Thyroid gland (tissue), 4 donors: ENCODE results near the gene CPO.
"Not testable (repeated sequence)": the region's sequence is repeated elsewhere in the genome, so short reads cannot be mapped to it uniquely, and the experiment has no call there.

ENCODE experiments used
- CTCF ChIP-seq, 6 experiments: fragments of 200-600 bp in 3 of 6; fragments of 450-650 bp in 3 of 6; sonication (generic) in 3 of 6; IDR thresholded peaks; one replicate each; pipeline ENCODE4 v1.5.1; 2016 to 2019; ENCODE audit warnings: antibody characterized with exemption in 6 of 6, mild to moderate bottlenecking in 2 of 6, inconsistent platforms in 1 of 6, moderate library complexity in 1 of 6
- POLR2A ChIP-seq, 2 donors: fragments of 450-650 bp; IDR thresholded peaks; one replicate each; pipeline ENCODE4 v1.6.1; 2017; ENCODE audit warnings: antibody characterized with exemption in 2 of 2, mild to moderate bottlenecking in 2 of 2, moderate library complexity in 1 of 2

DNA sequence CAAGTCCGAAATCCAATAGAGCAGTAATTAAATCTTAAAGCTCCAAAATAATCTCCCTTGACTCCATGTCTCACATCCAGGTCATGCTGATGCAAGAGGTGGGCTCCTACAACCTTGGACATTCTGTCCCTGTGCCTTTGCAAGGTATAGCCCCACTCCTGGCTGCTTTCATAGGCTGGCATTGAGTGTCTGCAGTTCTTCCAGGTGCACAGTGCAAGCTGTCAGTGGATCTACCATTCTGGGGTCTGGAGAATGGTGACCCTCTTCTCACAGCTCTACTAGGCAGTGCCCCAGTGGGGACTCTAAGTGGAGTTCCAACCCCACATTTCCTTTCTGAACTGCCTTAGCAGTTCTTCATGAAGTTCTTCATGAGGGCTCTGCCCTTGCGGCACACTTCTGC, 14.1 kb downstream of the CPO start:
- TF ChIP-seq CTCF, POLR2A (IDR thresholded peaks at IDR 0.05): not testable (repeated sequence)
